Smooth muscle cell of the brain vasculature (primary cell): ENCODE measurements around the gene THADA.
"Not testable (repeated sequence)": the region's sequence is repeated elsewhere in the genome, so short reads cannot be mapped to it uniquely, and the experiment has no call there.

Source experiments
- DNase-seq: peaks from one replicate; pipeline ENCODE4 v3.0.0-alpha.2; 2012; ENCODE audit warnings: low read depth, low spot score

The THADA gene

DNA sequence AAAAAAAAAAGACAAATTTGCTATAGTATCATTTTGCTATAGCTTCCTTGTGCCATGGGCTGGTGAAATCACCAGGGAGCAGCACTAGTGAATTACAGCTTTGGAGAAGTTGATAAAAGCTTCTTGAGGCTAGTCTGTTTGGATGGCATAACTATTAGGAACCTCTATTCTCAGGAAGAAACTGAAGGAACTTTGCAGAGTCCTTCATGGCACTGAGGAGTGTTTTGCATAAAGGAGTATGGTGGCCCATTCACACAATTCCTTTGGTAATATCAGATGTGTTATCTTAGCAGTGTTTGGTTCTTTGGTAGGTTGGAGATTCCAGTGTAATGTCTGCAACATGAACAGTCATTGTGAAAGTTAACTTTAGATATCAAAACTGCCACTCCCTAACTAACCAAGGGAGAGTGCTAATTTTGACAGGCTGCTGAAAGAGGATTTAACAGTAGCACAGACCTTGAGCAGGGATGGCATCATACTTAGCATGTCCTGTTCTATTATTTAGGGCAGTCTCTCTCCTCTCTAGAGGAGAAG is 292.8 kb downstream of the THADA start:
- no peak for DNase-seq

DNA sequence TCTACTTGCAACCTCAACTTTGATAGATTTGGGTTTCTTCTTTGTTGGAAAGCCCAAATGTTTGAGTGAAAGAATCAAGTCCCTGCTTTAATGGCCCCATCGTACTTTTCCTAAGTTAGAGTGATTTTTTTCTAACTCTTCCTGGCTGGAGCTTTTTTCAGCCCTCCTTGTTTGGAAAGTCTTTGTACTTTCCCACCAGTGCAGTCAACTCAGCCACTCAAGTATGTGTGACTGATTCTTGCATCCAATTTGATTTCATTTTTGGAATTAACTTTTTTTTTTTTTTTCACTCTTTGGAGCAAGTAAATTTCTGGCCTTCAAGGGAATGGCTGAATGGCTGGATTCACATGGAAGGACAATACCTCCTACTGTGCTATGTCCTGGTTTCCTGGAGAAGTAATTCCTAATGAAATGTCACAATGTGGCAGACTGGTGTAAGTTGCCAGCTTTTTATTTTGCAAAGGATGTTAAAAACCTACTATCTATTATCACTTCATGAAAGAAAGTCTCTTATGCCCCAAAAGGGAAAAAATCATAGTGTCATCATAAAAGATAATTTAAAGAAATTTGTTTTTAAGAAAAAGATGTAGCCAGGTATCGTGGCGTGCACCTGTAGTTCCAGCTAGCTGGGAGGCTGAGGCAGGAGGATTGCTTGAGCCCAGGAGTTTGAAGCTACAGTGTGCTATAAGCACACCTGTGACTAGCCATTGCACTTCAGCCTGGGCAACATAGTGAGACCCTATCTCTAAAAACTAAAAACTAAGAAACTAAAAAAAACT is 293.5 kb downstream of the THADA start:
- DNase-seq, result no peak

DNA sequence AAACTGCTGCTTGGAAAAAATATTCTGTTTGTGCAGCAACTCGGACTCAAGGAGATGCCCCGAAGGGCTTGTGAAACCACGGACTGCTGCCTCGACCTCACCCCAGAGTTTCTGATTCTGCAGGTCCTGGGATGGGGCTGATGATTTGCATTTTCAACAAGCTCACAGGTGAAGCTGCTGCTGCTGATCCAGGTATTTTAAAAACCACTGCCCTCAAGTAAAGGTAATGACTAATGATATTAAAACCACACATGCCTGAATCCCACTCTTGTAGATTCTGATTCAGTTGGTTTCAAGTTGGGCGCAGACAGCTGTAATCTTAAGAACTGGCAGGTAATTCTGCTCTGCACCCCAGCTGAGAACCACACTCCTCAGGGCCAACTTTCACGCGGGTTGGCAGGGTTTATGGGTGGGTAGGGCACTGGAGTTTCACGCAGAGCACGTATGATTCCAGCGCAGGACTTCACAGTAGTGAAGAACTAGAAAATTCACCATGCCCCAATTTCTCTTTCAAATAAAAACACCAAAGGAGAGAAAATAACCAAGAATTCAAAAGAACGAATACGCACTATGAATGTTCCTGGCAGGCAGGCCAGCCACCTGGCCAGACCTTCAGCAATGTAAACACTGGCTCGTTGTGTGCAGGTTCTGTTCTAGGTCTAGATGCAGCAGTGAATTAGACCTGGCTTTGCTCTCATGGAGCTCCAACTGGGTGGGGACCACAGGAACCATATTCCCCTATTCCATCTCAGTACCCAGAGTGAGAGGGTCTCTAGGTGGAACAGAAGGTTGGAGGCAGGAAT is 294.9 kb downstream of the THADA start:
- DNase-seq, result no peak

DNA sequence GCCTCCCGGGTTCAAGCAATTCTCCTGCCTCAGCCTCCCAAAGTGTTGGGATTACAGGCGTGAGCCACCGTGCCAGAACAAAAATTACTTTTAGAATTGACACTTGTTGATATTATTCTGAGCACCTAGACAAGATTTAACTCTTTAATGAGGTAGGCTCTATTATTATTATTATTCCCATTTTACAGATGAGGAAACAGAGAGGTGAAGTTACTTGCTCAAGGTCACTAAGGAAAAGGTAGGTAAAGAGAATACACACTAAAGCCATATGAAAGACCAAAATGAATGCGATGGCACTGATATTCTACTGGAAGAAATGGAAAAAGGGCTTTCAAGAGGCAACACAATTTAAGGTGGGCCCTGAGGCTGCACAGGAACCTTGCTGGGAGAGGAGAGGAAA is 295.6 kb downstream of the THADA start:
- DNase-seq, result no peak

DNA sequence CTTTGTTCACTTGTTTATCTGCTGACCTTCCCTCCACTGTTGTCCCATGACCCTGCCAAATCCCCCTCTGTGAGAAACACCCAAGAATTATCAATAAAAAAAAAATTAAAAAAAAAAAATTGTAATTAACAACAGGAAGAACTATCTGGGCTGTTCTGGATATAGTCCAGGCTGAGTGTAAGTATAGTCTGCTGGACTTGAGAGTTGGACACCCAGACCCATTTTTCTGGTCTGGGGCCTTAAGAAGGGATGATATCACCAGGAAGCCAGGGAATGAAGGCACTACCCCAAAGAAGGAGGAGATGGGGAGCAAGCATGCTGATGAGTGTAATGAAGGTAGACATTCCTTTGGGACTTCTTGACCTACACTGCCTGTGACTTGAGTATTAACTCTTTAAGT is 297.3 kb downstream of the THADA start:
- DNase-seq, result no peak

DNA sequence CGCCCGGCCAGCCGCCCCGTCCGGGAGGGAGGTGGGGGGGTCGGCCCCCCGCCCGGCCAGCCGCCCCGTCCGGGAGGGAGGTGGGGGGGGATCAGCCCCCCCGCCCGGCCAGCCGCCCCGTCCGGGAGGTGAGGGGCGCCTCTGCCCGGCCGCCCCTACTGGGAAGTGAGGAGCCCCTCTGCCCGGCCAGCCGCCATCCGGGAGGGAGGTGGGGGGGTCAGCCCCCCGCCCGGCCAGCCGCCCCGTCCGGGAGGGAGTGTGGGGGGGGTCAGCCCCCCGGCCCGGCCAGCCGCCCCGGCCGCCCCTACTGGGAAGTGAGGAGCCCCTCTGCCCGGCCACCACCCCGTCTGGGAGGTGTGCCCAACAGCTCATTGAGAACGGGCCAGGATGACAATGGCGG is 298.1 kb downstream of the THADA start:
- not testable (repeated sequence) for DNase-seq

DNA sequence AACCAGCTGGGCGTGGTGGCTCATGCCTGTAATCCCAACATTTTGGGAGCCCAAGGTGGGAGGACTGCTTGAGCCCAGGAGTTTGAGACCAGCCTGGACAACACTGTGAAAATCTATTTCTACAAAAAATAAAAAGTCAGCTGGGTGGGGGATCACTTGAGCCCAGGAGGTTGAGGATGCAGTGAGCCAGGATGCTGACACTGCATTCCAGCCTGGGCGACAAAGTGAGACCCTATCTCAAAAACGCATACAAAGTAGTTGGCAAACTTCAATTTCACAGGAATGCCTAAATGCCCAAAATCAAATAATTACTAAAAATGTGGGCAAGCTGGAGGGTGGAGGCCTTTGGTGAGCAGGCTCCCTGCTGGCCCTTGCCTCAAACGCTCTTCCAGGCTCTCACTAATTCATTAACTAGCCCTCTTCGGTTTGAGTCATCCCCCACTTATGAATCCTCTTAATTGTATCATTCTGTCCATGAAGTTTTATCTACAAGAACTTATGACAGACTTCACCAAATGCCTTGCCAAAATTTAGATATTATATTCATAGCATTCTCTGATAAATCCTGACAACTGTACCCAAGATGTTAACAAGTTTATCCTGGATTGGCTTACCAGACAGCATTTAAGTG is 300.8 kb downstream of the THADA start:
- DNase-seq, result no peak

DNA sequence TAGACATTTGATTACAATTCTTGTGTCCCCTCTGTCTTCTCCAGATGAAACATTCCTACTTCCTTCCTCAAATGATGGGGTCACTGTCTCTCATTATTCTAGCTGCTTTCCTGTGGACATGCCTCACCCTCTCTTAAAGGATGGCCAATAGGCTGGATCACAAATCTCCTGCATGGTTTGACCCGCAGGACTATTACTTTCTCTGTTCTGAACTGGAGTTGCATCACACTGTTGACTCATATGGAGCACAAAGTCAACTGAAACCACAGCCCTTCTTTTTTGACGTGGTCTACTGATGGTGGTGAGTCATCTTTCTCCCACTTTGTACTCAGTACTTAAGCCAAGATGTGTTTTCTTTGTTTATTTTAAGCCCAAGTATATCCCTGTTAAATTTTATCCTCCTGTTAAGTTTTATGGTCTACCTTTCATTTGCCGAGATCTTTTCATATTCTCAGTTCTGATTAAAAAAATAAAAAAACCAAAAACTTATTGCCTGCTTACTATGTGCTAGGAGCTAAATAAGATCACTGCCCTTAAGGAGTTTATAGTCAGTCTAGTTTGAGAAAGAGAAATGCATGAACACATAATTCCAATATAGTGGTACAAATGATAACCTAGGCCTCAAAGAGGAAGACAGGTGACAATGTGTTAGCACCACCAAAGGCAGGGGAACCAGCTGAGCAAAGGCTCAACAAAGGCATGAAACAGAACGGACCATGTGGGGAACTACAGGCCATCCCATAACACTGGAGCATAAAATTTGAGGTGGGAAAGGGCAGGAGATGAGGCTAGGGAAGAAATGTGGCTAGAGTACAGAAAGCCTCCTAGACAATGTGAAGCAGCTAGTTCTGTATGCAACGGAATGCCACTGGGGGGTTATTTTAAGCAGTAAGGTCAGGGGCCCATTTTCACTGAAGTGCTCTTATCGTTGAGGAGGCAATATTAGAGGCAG is 301.8 kb downstream of the THADA start:
- peak; percentile 94 for DNase-seq

DNA sequence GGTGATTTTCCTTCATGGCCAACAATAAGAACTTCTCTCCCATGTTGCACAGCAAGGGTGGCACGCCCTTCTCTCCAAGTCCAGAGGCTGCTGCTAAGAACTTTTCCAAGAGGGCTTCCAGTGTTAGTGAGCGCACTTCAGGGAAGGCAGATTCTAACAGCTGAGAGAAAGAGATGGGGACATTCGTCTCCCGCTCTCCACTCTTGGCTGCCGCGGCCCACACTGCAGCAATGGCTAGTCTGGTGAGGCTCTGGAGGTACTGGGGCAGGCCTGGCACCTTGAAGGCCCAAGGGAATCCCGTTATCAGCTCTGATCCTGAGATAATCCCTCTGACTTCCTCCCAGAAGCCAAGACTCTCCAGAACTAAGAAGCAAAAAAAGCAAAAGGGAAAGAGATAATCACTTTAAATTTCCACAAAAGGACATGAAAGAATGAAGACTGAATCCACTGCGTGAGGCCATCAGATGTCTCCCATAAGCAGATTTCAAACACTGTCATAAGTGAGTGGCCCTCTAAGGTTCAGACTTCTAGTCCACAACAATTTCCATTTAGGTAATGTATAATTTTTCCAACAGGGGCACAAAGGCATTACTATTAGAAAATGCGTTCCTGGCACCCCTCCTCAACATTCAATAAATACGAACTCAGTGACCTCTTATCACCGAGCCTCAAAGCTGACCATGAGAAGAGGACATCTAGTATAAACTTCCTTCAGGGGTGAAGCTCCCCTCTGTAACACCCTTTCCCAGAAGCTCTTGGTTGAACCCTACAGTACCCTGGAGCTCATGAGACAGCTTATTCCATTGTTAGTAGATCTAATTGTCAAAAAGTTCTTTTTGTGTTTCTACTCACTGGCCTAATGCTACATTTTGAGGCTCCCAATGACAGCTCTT is 302.7 kb downstream of the THADA start:
- DNase-seq, result no peak

DNA sequence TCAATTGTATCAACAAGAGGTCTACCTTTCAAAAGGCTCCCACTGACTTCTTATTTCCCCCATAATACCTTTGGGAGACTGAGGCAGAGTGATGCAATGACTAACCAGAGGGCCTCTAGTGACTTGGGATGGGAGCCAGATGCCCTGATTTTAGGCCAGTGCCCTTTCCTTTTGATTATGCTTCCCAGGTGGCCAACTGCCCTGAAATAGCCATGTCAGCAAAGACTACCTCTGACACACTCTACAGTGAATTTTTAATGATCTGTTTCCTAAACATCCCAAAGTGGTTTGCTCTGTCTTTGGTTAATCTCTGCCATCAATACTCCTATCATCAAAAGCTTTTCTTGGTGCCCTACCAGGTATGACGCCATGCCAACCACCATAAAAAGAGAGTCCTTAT is 303.5 kb downstream of the THADA start:
- no peak for DNase-seq

DNA sequence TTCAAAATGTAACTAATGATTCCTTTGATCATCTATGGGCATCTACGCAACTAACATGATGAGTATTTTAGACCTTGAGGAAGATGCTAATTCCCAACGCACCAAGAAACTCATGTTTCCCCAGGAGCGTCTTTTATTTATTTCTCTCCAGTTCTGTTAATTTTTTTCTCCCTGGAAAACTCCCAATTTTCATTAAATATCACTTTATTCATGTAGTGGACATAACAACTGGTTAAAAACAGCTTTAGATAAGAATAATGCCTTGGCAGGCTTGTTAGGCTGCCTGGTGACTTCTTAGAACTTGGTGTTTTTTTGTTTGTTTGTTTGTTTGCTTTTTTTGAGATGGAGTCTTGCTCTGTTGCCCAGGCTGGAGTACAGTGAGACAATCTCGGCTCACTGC is 306.5 kb downstream of the THADA start:
- DNase-seq, result no peak

DNA sequence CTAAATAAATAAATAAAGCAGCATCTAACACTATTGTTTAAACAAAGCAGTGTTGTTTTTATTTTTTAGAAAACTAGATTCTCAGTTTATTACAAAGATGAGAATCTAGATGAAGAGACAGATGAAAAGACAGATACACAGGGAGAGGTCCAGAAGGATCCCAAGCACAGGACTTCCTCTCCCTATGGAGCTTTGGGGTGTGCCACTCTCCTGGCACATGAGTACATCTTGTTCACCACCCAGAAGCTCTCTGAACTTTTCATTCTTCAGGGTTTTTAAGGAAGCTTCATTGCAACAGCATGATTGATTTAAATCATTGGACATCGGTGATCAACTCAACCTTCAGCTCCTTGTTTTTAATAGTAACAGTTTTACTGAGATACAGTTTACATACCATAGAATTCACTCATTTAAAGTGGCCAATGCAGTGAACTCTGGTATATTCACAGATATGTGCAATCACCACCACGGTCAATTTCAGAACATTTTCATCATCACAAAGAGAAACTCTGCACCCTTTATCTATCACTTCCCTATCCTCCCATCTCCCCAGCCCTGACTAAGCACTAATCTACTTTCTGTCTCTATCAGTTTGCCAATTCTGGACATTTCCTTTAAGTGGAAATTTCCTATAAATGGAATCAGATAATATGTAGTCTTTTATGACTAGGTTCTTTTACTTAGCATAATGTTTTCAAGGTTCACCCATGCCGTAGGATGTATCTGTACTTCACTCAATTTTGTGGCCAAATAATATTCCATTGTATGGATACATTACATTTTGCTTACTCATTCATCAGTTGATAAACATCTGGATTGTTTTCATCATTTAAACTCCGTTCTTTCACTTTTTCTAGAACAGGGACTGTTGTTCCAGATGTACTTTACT is 307.2 kb downstream of the THADA start:
- DNase-seq, result no peak

DNA sequence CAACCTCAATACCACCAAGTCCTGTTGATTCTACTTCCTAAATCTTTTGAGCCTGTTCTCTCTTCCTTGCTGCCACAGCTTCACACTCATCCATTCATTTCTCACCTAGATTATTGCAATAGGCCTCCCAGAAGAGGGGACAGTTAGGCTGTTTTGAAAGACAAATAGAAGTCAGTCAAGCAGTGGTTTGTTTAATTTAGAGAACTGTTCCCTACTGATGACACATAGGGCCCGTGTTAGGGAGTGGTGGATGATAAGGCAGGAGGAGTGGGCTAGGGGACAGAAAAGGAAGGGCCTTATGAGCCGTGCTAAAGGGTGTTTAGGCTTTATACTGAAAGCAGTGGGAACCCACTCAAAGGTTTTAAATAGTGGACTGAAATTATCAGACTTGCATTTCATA is 309.9 kb downstream of the THADA start:
- no peak for DNase-seq

DNA sequence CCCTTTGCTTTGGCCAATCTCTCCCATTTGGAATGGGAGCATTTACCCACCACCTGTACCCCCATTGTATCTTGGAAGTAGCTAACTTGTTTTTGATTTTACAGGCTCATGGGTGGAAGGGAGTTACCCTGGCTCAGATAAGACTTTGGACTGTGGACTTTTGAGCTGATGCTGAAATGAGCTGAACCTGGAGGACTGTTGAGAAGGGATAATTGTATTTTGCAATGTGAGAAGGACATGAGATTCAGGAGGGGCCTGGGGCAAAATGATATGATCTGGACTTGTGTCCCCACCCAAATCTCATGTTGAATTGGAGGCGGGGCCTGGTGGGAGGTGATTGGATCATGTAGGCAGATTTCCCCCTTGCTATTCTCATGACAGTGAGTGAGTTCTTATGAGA is 310.9 kb downstream of the THADA start:
- no peak for DNase-seq

DNA sequence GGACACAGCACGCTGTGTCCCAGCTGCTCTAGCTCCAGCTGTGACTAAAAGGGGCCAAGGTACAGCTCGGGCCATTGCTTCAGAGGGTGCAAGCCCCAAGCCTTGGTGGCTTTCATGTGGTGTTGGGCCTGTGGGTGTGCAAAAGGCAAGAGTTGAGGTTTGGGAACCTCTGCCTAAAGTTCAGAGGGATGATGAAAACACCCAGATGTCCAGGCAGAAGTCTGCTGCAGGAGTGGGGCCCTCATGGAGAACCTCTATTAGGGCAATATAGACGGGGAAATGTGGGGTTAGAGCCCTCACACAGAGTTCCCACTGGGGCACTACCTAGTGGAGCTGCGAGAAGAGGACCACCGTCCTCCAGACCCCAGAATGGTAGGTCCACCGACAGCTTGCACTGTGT is 311.5 kb downstream of the THADA start:
- not testable (repeated sequence) for DNase-seq

DNA sequence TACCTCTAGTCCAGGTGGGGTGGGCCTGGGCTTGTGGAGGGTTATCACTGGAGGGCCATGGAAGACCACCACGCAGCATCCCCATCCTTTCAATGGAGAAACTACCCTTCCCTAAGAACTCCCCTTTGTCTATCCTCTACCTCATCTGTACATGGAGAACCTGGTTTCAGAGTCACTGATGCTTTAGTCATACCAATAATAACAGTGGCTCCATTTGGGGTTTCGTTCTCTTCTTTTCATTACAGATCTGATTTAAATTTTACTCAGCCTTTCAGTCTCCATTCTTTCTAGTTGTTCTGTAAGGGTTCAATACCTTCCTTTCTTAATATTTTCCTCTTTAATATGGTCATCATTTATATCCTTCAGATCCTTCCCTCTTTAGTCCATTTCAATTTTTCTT is 314.8 kb downstream of the THADA start:
- no peak for DNase-seq

DNA sequence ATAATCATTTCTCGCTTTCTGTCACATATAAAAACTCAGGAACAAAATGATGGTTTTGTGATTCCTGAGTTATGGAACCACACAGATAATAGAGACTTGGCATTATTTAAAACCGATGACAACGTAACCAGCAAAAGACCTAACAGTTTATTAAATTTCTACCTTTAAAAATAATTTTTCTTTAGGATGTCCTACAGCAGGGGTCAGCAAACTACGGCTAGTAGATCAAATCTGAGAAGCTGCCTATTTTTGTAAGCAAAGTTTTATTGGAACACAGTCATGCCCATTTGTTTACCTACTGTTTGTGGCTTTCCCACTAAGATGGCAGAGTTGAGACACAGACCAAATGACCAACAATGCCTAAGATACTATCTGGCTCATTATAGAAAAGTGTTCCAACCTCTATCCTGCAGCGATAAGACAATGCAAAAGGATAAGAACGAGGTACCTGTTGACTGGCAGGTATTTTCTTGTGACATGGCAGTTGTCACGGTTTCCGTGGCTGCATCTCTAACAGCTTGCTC is 316.5 kb downstream of the THADA start:
- DNase-seq, result no peak

DNA sequence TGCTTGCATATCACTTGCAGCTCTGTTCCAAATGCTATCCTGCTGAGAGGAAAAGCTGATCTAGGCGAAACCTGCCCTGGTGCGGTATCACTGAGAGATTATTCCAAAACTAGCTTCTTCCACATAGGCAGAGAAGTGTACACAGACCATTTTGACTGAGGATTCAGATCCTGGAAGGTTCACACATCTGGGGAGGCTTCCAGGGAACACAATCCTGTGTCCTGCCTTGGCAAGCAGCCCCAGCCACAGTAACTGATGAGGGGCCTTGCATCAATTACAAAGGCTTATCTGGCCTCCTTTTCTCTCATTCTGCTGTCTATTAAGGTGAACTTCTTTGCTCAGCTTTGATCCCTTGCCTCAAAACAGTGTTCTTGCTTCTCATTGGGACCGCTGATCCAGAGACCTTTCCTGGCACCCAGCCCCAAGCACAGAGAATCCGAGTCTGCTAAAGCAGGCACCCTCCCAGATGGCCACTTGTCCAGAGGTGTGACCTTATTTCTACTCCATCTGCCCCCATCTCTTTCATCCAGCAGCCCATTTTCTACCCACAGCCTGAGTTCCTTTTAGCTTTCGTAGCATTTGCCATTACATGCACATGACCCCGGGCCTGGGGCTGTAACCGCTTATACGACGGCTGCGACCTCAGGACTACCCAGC is 317.1 kb downstream of the THADA start:
- no peak for DNase-seq
